IMR-90 (cell line): ENCODE measurements around the gene FKBP11. TPM values are rescaled to one million over a fixed set of nuclear protein-coding genes. Genes with fewer than 3 reads are reported as not detected.
A peak's percentile ranks its signal among the peaks of the same experiment; 100 is the strongest.

Experiments
- ATAC-seq: fragments of 200-7000 bp; cut with Tn5 transposase; 2 replicates; pipeline ENCODE4 v1.9.1; 2020; ENCODE audit warnings: low read depth, mild to moderate bottlenecking, moderate library complexity
- BruUV-seq: library from RNA; stranded (reverse); fragments of 400-500 nt; replicated peaks from 2 replicates; lab custom pipeline; 2021; lab: Mats Ljungman, UMichigan
- CTCF ChIA-PET: fragments of 300-600 bp; formaldehyde crosslinking; extraction: SDS; loops from one replicate; lab custom pipeline; 2021; ENCODE audit warnings: antibody characterized with exemption; lab: Yijun Ruan, JAX
- POLR2A ChIA-PET: fragments of 300-600 bp; sonication (Branson Sonifier 250); formaldehyde crosslinking; loops from one replicate; lab custom pipeline; 2022; ENCODE audit warnings: antibody characterized with exemption; ENCODE audit not compliant: unreplicated experiment; lab: Charles Lee
- DNase-seq: peaks from one replicate; pipeline ENCODE4 v3.0.0; 2013
- H2AFZ ChIP-seq: replicated peaks from 2 replicates; pipeline ENCODE3; 2013; ENCODE audit warnings: low read length, mild to moderate bottlenecking; ENCODE audit not compliant: poor library complexity
- H2AK5ac ChIP-seq: 2 replicates; pipeline ENCODE4 v1.6.1; 2013; ENCODE audit warnings: low read depth, low read length, inconsistent platforms
- H2AK9ac ChIP-seq: replicated peaks from 2 replicates; pipeline ENCODE3; 2013; ENCODE audit warnings: mild to moderate bottlenecking, low read depth, low read length, moderate library complexity; ENCODE audit not compliant: poor library complexity
- H2BK120ac ChIP-seq: 2 replicates; pipeline ENCODE4 v1.6.1; 2013; ENCODE audit warnings: low read depth, low read length, inconsistent platforms
- H2BK15ac ChIP-seq: 3 replicates; pipeline ENCODE4 v1.6.1; 2013; ENCODE audit warnings: low read depth, low read length, inconsistent platforms
- H2BK20ac ChIP-seq: 2 replicates; pipeline ENCODE4 v1.6.1; 2013; ENCODE audit warnings: low read depth, mild to moderate bottlenecking, inconsistent platforms, low read length, moderate library complexity
- H2BK5ac ChIP-seq: 2 replicates; pipeline ENCODE4 v1.6.1; 2013; ENCODE audit warnings: mild to moderate bottlenecking, low read depth, low read length, inconsistent platforms; ENCODE audit not compliant: poor library complexity, severe bottlenecking
- H3K14ac ChIP-seq: replicated peaks from 2 replicates; pipeline ENCODE4 v1.6.1; 2013; ENCODE audit warnings: low read depth, low read length, inconsistent platforms
- H3K18ac ChIP-seq: 2 replicates; pipeline ENCODE4 v1.6.1; 2013; ENCODE audit warnings: low read depth, low read length, control low read depth
- H3K23ac ChIP-seq: 2 replicates; pipeline ENCODE4 v1.6.1; 2013; ENCODE audit warnings: low read depth, low read length, inconsistent platforms
- H3K27ac ChIP-seq: 2 replicates; pipeline ENCODE4 v1.5.1; 2013; ENCODE audit warnings: mild to moderate bottlenecking, control low read depth, low read length; ENCODE audit not compliant: insufficient read depth
- H3K27me3 ChIP-seq: 2 replicates; pipeline ENCODE4 v1.6.1; 2013; ENCODE audit warnings: low read length; ENCODE audit not compliant: control insufficient read depth, insufficient read depth
- H3K36me3 ChIP-seq: 2 replicates; pipeline ENCODE4 v1.6.1; 2013; ENCODE audit warnings: low read length, mixed read lengths; ENCODE audit not compliant: control insufficient read depth, insufficient read depth
- H3K4ac ChIP-seq: 2 replicates; pipeline ENCODE4 v1.6.1; 2013; ENCODE audit warnings: low read depth, low read length, inconsistent platforms
- H3K4me1 ChIP-seq: 2 replicates; pipeline ENCODE4 v1.6.1; 2013; ENCODE audit warnings: low read length, mixed read lengths; ENCODE audit not compliant: control insufficient read depth, insufficient read depth
- H3K4me2 ChIP-seq: 2 replicates; pipeline ENCODE4 v1.6.1; 2013; ENCODE audit warnings: low read depth, mild to moderate bottlenecking, control low read depth, low read length, moderate library complexity
- H3K4me3 ChIP-seq: 2 replicates; pipeline ENCODE4 v1.5.1; 2013; ENCODE audit warnings: low read depth, mild to moderate bottlenecking, control low read depth, low read length, moderate library complexity; ENCODE audit not compliant: insufficient read depth
- H3K56ac ChIP-seq: 2 replicates; pipeline ENCODE4 v1.6.1; 2013; ENCODE audit warnings: low read length, inconsistent platforms; ENCODE audit not compliant: insufficient read depth; ENCODE audit errors: extremely low read depth
- H3K79me1 ChIP-seq, 2 experiments: 2 replicates each; pipeline ENCODE4 v1.6.1; 2013; ENCODE audit warnings: low read length in 2 of 2, inconsistent platforms in 1 of 2, low read depth in 1 of 2
- H3K9ac ChIP-seq: 2 replicates; pipeline ENCODE4 v1.6.1; 2013; ENCODE audit warnings: low read depth, low read length, control low read depth
- H3K9me1 ChIP-seq: 2 replicates; pipeline ENCODE4 v1.6.1; 2013; ENCODE audit warnings: low read length, inconsistent platforms; ENCODE audit not compliant: insufficient read depth
- H3K9me3 ChIP-seq: 2 replicates; pipeline ENCODE4 v1.6.1; 2013; ENCODE audit warnings: low read length; ENCODE audit not compliant: control insufficient read depth, insufficient read depth
- H4K20me1 ChIP-seq: 2 replicates; pipeline ENCODE4 v1.6.1; 2013; ENCODE audit warnings: low read length, inconsistent platforms; ENCODE audit not compliant: insufficient read depth
- H4K5ac ChIP-seq: 2 replicates; pipeline ENCODE4 v1.6.1; 2013; ENCODE audit warnings: mild to moderate bottlenecking, low read depth, low read length, control low read depth
- H4K8ac ChIP-seq, 2 experiments: 2 replicates each; pipeline ENCODE4 v1.6.1; 2013; ENCODE audit warnings: low read depth in 2 of 2, low read length in 2 of 2, control low read depth in 1 of 2, inconsistent platforms in 1 of 2
- H4K91ac ChIP-seq: 2 replicates; pipeline ENCODE4 v1.6.1; 2013; ENCODE audit warnings: low read depth, low read length, inconsistent platforms; ENCODE audit not compliant: insufficient read depth
- CEBPB ChIP-seq: IDR thresholded peaks from 2 replicates; pipeline ENCODE4 v1.6.1; 2012; ENCODE audit warnings: low read depth, low read length, improper control_type of control experiment
- CHD1 ChIP-seq: IDR thresholded peaks from 2 replicates; pipeline ENCODE4 v1.6.1; 2012; ENCODE audit warnings: low read depth, low read length, improper control_type of control experiment
- MAZ ChIP-seq: IDR thresholded peaks from 2 replicates; pipeline ENCODE4 v1.6.1; 2012; ENCODE audit warnings: low read depth, mild to moderate bottlenecking, low read length, improper control_type of control experiment, moderate library complexity, borderline replicate concordance
- WGBS, 2 experiments: methylation state at CpG; one replicate each; pipeline versions ENCODE4 v1.1.5 to v1.1.7; 2013; ENCODE audit warnings: missing lambda C conversion rate in 2 of 2; ENCODE audit not compliant: insufficient read length in 1 of 2; ENCODE audit errors: extremely low coverage in 2 of 2; 5-methylcytosine and 5-hydroxymethylcytosine counted together
- dilution Hi-C: fragments of 300-500 bp; cut with HindIII; formaldehyde crosslinking; loops from one replicate; pipeline ENCODE4 v1.14.3; 2018; ENCODE audit warnings: low sequenced_read_pairs; ENCODE audit not compliant: unreplicated experiment
- in situ Hi-C: fragments of 300-500 bp; cut with MboI; formaldehyde crosslinking; loops from 3 replicates; pipeline ENCODE4 v1.14.3; 2019; ENCODE audit warnings: low sequenced_read_pairs, inconsistent platforms, mixed read lengths
- intact Hi-C: fragments of 100-400 bp; cut with micrococcal nuclease; formaldehyde crosslinking; loops from 2 replicates; pipeline ENCODE4 v1.10.0; 2022
- polyA plus RNA-seq, 3 experiments: library from polyadenylated mRNA; depleted of rRNA; stranded (reverse); fragments of >200 nt; gene quantifications; 2 replicates each; pipeline ENCODE4 v1.2.3, GENCODE V29; 2012; ENCODE audit warnings: low replicate concordance in 1 of 3
- total RNA-seq: library from RNA; depleted of rRNA; stranded (reverse); fragments of >200 nt; gene quantifications from 2 replicates; pipeline ENCODE4 v1.2.3, GENCODE V29; 2012

FKBP11 gene
- total and polyA plus RNA-seq, 2 of the 4 experiments (the other 2 are of a cell fraction), result 5.0 to 40.0 TPM

GRCh38 chr12:48973531-48973930, 48.2 kb upstream of the FKBP11 start:
- no peak overlapping the region for H3K18ac ChIP-seq
- no peak overlapping the region for H2BK120ac ChIP-seq
- no peak overlapping the region for H3K4me2 ChIP-seq
- dilution Hi-C loops (no loop called here), in situ Hi-C loops (no loop called here), intact Hi-C loops (no loop called here)
- no peak overlapping the region for H4K8ac ChIP-seq
- H4K91ac ChIP-seq, result no peak overlapping the region
- no peak overlapping the region for H3K4me3 ChIP-seq
- DNase-seq (no peak), ATAC-seq (no peak)
- H3K56ac ChIP-seq, result no peak overlapping the region
- TF ChIP-seq CHD1, result no peak
- TF ChIP-seq MAZ, result no peak
- 0 out of 2 replicates have a peak, but pooled peaks have one; percentile 8 for TF ChIP-seq CEBPB
- H3K9ac ChIP-seq, result no peak overlapping the region
- no peak overlapping the region for H2AK5ac ChIP-seq
- no peak overlapping the region for H2BK15ac ChIP-seq
- no TSS peak for BruUV-seq
- peaks cover 75% of the 10 kb centered on the region for H3K27me3 ChIP-seq
- ChIA-PET POLR2A (no interaction called here), CTCF (interaction anchor here (1.0 kb wide), 1 partner anchor 14 kb away, joined by 4 read pairs; no protein-coding TSS in a partner anchor)
- 23% methylated on average over 6 of the region's 12 CpGs; no CpG with 5 or more reads in 1 of the 2 experiments for WGBS, 2 experiments
- H3K79me1 ChIP-seq, result no peaks in the 10 kb centered on the region
- H3K4me1 ChIP-seq, result peaks cover 14% of the 10 kb centered on the region
- H2AK9ac ChIP-seq, result no peak overlapping the region
- no peaks in the 10 kb centered on the region for H3K36me3 ChIP-seq
- no peak overlapping the region for H3K23ac ChIP-seq
- H3K27ac ChIP-seq, result no peak overlapping the region
- H2BK20ac ChIP-seq, result no peak overlapping the region
- H3K4ac ChIP-seq, result no peak overlapping the region
- H4K20me1 ChIP-seq, result peaks cover 4% of the 10 kb centered on the region
- H3K9me1 ChIP-seq, result peaks cover 12% of the 10 kb centered on the region
- H4K5ac ChIP-seq, result no peak overlapping the region
- no peak overlapping the region for H3K14ac ChIP-seq
- no peaks in the 10 kb centered on the region for H3K9me3 ChIP-seq
- no peak overlapping the region for H2BK5ac ChIP-seq
- peak overlapping the region; percentile 23 for H2AFZ ChIP-seq
